Tibial nerve (tissue), 4 donors: ENCODE measurements around the gene RARB. TPM values are rescaled to one million over a fixed set of nuclear protein-coding genes. Genes with fewer than 3 reads are reported as not detected.

Experiments
- DNase-seq, 2 donors: peaks; one replicate each; pipeline ENCODE4 v3.0.0-alpha.2; 2019; ENCODE audit warnings: low spot score in 2 of 2
- H3K27ac ChIP-seq, 4 donors: fragments of 200-600 bp; sonication (generic) in 3 of 4; one replicate each; pipeline ENCODE4 v1.5.1; 2017 to 2019; ENCODE audit warnings: mild to moderate bottlenecking in 1 of 4
- H3K27me3 ChIP-seq, 2 donors: fragments of 200-600 bp; sonication (generic) in 1 of 2; one replicate each; pipeline versions ENCODE4 v1.5.1 to v1.6.0; 2017 to 2019
- H3K36me3 ChIP-seq, 3 donors: fragments of 200-600 bp; sonication (generic); one replicate each; pipeline ENCODE4 v1.5.1; 2018 to 2019
- H3K4me1 ChIP-seq, 4 donors: fragments of 200-600 bp; sonication (generic) in 3 of 4; one replicate each; pipeline ENCODE4 v1.5.1; 2017 to 2019
- H3K4me3 ChIP-seq, 4 donors: fragments of 200-600 bp; sonication (generic) in 3 of 4; one replicate each; pipeline ENCODE4 v1.5.1; 2017 to 2019; ENCODE audit warnings: mild to moderate bottlenecking in 1 of 4, moderate library complexity in 1 of 4
- H3K9me3 ChIP-seq, 4 donors: fragments of 200-600 bp; sonication (generic) in 3 of 4; one replicate each; pipeline ENCODE4 v1.5.1; 2017 to 2019
- CTCF ChIP-seq, 5 experiments: fragments of 200-600 bp in 3 of 5; fragments of 450-650 bp in 2 of 5; sonication (generic) in 3 of 5; IDR thresholded peaks; one replicate each; pipeline ENCODE4 v1.5.1; 2016 to 2019; ENCODE audit warnings: antibody characterized with exemption in 5 of 5, mild to moderate bottlenecking in 3 of 5, moderate library complexity in 2 of 5
- EP300 ChIP-seq, 2 donors: sonication (generic); formaldehyde crosslinking; IDR thresholded peaks; one replicate each; pipeline ENCODE4 v1.6.1; 2017; ENCODE audit warnings: antibody characterized with exemption in 2 of 2, mild to moderate bottlenecking in 1 of 2
- POLR2A ChIP-seq, 2 donors: fragments of 450-650 bp; IDR thresholded peaks; one replicate each; pipeline ENCODE4 v1.6.1; 2017; ENCODE audit warnings: antibody characterized with exemption in 2 of 2, mild to moderate bottlenecking in 2 of 2, moderate library complexity in 2 of 2
- whole genome bisulfite sequencing, 2 donors: methylation state at CpG; one replicate each; pipeline ENCODE4 v1.1.5; 2018; 5-methylcytosine and 5-hydroxymethylcytosine counted together
- total RNA-seq, 4 donors: library from RNA; depleted of rRNA; stranded (reverse); fragments of >200 nt; gene quantifications; one replicate each; pipeline ENCODE4 v1.1.0, GENCODE V29; 2016

Gene RARB
- total RNA-seq, 4 donors from 2014 or later = 9.3 to 22.6 (median 15.1) TPM

- Histone ChIP-seq H3K4me1 (peaks cover 0 to 48% (median 15%) of the 10 kb centered on the region in 4 donors), H3K27me3 (no peaks in the 10 kb centered on the region), H3K27ac (no peak overlapping the region), H3K36me3 (no peaks in the 10 kb centered on the region), H3K4me3 (no peak overlapping the region), H3K9me3 (no peaks in the 10 kb centered on the region)
- no peak for DNase-seq
- TF ChIP-seq EP300 (IDR thresholded peaks at IDR 0.05) = no peak
- TF ChIP-seq POLR2A (IDR thresholded peaks at IDR 0.05) = no peak
- TF ChIP-seq CTCF (IDR thresholded peaks at IDR 0.05) = no peak
- WGBS, 2 donors = 66 to 71% methylated on average over 4 of the region's 4 CpGs
These were observed 17.7 kb downstream of the RARB start for GRCh38 chr3:25445731-25446130.

GRCh38 chr3:25447285-25447684 is 19.2 kb downstream of the RARB start:
- Histone ChIP-seq H3K4me3 (no peak overlapping the region), H3K4me1 (peaks cover 0 to 48% (median 15%) of the 10 kb centered on the region in 4 donors), H3K9me3 (no peaks in the 10 kb centered on the region), H3K27me3 (no peaks in the 10 kb centered on the region), H3K36me3 (no peaks in the 10 kb centered on the region), H3K27ac (peak overlapping the region in 2 of 4 donors; percentile 37 to 49)
- no peak for DNase-seq
- no peak for TF ChIP-seq CTCF (IDR thresholded peaks at IDR 0.05)
- no peak for TF ChIP-seq EP300 (IDR thresholded peaks at IDR 0.05)
- no peak for TF ChIP-seq POLR2A (IDR thresholded peaks at IDR 0.05)
- 57 to 58% methylated on average over 3 of the region's 3 CpGs for WGBS, 2 donors

GRCh38 chr3:25447925-25448324 is 19.9 kb downstream of the RARB start:
- peaks cover 0 to 48% (median 15%) of the 10 kb centered on the region in 4 donors for H3K4me1 ChIP-seq
- peak overlapping the region in 2 of 4 donors; percentile 49 to 84 for H3K27ac ChIP-seq
- 97 to 99% methylated on average over 3 of the region's 3 CpGs for WGBS, 2 donors

GRCh38 chr3:25448750-25449692 is 21.0 kb downstream of the RARB start:
- WGBS, 2 donors = 36 to 37% methylated on average over 11 of the region's 11 CpGs
- Histone ChIP-seq H3K27me3 (no peaks in the 10 kb centered on the region), H3K36me3 (no peaks in the 10 kb centered on the region), H3K27ac (peak overlapping the region in 3 of 4 donors; percentile 27 to 84 (median 81)), H3K4me3 (no peak overlapping the region), H3K4me1 (peaks cover 0 to 56% (median 15%) of the 10 kb centered on the region in 4 donors), H3K9me3 (no peaks in the 10 kb centered on the region)
- peak in 1 of 2 donors; percentile 63 for TF ChIP-seq EP300 (IDR thresholded peaks at IDR 0.05)
- no peak for TF ChIP-seq POLR2A (IDR thresholded peaks at IDR 0.05)
- no peak for TF ChIP-seq CTCF (IDR thresholded peaks at IDR 0.05)
- peak; percentile 77 to 83 for DNase-seq

More at GRCh38 chr3:25447925-25448324, 19.9 kb downstream of the RARB start:
- no peak overlapping the region for H3K4me3 ChIP-seq
- no peak for DNase-seq
- TF ChIP-seq EP300 (IDR thresholded peaks at IDR 0.05) = no peak
- TF ChIP-seq CTCF (IDR thresholded peaks at IDR 0.05) = no peak
- TF ChIP-seq POLR2A (IDR thresholded peaks at IDR 0.05) = no peak
- H3K36me3 ChIP-seq = no peaks in the 10 kb centered on the region
- no peaks in the 10 kb centered on the region for H3K9me3 ChIP-seq
- H3K27me3 ChIP-seq = no peaks in the 10 kb centered on the region

- TF ChIP-seq POLR2A (IDR thresholded peaks at IDR 0.05) (no peak), CTCF (IDR thresholded peaks at IDR 0.05) (no peak), EP300 (IDR thresholded peaks at IDR 0.05) (no peak)
- H3K4me3 ChIP-seq = no peak overlapping the region
- H3K27me3 ChIP-seq = no peaks in the 10 kb centered on the region
- H3K4me1 ChIP-seq = peaks cover 0 to 64% (median 22%) of the 10 kb centered on the region in 4 donors
- WGBS, 2 donors = 95 to 96% methylated on average over 8 of the region's 8 CpGs
- DNase-seq = no peak
- no peaks in the 10 kb centered on the region for H3K9me3 ChIP-seq
- peak overlapping the region in 2 of 4 donors; percentile 81 to 84 for H3K27ac ChIP-seq
- no peaks in the 10 kb centered on the region for H3K36me3 ChIP-seq
These were observed 21.8 kb downstream of the RARB start for GRCh38 chr3:25449857-25450256.
